Loucy (cell line): Measurements from ENCODE around the gene SLC9A9.

Experiments used
- CTCF ChIP-seq: fragments of 200-600 bp; sonication (generic); conservative IDR thresholded peaks from 2 replicates; pipeline ENCODE4 v1.5.1; 2014; ENCODE audit warnings: mild to moderate bottlenecking, antibody characterized with exemption, low read length
- EZH2phosphoT487 ChIP-seq: fragments of 200-600 bp; IDR thresholded peaks from 2 replicates; pipeline ENCODE4 v1.6.1; 2018; ENCODE audit warnings: antibody characterized with exemption, mild to moderate bottlenecking, moderate library complexity, borderline replicate concordance

GRCh38 chr3:143658116-143658515, 190.2 kb downstream of the SLC9A9 start:
- TF ChIP-seq CTCF (no peak), EZH2phosphoT487 (no peak)
